Right hindlimb (tissue), 1 donor: ENCODE measurements around the gene PHLPP1.

ENCODE experiments used
- DNase-seq: peaks from one replicate; pipeline ENCODE4 v3.0.0-alpha.2; 2018

Gene PHLPP1

GRCh38 chr18:62812242-62812641 lies 96.9 kb downstream of the PHLPP1 start:
- no peak for DNase-seq

- no peak for DNase-seq
Observed at GRCh38 chr18:62812876-62813275, 97.5 kb downstream of the PHLPP1 start.

- DNase-seq: no peak
Observed at GRCh38 chr18:62814132-62814759, 98.9 kb downstream of the PHLPP1 start.

- DNase-seq: no peak
Observed at GRCh38 chr18:62825382-62825781, 110.0 kb downstream of the PHLPP1 start.

DNA sequence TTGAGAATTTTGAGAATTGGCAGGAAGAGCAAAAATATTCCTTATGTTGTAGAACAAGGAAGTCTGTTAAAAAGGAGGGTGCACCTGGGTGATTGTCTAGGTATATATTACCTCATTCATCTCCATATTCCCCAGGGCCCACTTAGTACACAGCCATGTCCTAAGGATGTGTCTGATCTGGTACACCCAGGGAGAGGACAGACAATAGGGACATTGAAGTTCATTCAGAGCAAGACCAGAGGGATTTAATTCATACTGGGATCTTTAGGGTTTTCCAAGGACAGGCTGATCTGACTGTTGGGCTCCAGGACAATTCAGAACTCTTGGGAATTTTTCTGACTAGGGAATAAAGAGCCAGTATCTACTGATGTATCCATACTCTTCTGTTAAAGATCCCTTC lies 112.1 kb downstream of the PHLPP1 start:
- DNase-seq: no peak

DNA sequence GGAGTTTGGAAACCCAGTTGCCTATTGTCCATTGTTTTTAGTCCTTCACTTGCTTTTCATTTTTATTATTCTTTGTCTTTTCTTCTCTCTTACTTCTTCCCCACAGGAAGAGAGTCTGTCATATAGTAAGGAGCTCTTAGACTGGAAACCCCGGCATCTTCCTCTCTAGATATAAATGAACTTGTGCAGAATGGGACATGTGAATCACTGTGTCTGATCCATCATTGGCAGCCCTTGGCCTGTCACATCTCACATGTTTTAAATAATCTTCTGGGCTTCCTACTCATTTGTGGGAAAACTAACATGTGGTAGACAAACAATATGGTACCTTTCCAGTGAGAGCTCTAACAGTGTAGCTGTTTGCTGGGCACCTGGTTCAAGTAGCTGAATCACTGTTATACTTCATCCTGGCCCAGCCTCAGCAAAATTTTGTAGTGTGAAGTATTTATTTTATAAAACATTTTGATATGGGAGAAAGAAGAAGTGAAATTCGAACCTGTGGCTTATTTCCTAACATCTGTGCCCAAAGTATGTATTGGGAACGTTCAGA lies 112.8 kb downstream of the PHLPP1 start:
- DNase-seq: no peak

DNA sequence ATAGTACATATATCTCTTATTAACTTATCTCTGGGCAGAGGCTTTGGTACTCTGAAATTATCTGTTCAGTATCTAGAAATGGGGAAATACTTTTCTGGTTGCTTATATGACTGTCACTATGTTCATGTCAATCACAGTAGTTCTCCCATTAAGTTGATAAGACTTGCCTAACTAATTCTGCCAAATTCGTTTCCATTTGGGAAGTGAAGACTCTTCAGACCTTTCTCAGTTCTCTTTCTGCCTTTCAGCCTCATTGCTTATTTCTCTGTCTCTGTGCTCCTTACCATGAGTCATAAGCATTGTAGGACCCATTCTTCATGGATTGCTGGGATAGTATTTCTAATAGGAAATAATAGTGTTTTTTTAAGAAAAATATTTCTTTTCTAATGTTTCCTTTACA lies 113.5 kb downstream of the PHLPP1 start:
- no peak for DNase-seq

DNA sequence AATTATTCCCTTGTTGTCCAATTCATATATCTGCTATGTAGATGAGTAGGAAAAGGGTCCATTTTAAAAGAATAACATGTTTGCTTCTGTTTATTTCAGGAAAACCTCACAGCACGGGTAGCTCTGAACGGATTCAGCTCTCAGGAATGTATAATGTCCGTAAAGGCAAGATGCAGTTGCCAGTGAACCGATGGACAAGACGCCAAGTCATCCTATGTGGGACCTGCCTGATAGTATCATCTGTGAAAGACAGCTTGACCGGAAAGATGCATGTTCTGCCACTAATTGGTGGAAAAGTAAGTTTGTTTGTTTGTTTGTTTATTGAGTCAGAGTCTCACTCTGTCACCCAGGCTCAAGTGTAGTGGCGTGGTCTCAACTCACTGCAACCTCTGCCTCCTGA lies 114.6 kb downstream of the PHLPP1 start:
- DNase-seq: no peak

GRCh38 chr18:62832282-62832681 lies 116.9 kb downstream of the PHLPP1 start:
- DNase-seq: no peak

DNA sequence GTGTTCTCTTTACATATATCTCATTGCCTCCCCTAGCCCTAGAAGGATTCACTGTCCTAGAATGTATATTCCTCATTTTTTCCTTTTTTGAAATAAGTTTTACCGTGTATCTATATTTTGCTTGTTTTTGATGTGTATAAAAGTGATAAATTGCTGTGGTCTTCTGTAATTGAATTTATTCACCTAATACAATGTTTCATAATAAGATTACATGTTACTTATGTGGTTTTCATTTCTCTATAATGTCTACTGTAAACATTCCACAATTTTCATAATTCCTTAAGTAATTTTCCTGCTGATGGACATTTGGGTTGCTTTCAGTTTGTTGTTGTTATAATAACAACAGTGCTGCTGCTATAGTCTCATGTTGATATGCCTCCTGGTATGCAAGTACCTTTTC lies 118.2 kb downstream of the PHLPP1 start:
- DNase-seq: no peak

GRCh38 chr18:62834715-62835114 lies 119.4 kb downstream of the PHLPP1 start:
- DNase-seq: no peak

DNA sequence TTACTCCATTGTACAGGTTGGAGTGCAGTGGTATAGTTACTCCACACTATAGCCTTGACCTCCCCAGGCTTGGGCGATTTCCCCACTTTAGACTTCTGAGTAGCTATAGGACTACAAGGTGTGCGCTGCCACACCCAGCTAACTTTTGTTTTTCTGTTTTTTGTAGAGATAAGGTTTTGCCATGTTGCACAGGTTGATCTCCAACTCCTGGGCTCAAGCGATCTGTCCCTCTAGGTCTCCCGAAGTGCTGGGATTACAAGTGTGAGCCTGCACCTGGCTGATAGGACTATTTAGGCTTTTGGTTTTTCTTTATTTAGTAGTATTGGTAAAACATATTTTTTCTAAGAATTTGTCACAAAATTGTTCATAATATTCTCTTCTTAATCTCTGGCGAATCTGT lies 121.7 kb downstream of the PHLPP1 start:
- no peak for DNase-seq

- no peak for DNase-seq
Observed at GRCh38 chr18:62838475-62839098, 123.2 kb downstream of the PHLPP1 start.

DNA sequence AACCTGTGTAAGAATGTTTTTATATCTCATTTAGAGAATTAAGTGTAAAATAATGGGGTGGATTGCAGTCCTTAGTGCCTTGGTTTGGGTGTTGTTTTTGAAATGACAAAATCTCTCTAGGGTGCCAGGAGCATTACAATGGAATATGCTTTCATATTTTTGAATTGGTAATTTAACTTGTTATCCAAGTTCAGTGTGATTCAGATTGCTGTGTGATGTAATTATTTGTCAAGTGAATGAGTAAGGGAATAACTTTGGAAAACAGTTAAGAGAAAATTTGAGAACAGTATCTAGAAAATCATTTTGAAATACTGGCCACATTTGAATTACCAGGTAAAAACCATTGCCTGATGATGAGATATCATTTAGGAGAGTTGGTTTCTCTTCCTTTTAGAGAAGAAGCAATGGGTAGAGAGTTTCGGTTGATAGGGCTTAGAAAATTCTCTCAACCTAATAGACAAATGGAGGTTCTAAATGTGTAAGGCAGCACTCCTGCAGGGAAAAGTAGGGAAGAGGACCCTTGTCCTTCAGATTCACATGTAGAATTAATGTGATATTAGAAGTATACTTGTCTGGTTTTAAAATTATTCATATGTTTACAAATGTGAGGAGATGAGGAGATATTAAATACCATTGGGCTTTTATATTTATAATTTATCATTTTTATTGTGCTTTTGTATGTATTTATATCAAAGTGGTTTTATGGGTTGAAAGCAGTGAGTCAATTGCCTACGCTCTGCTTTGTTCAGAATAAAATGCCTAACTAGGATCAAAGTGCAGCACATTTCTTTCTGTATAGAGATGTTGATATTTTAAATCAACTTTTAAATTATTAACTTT lies 124.8 kb downstream of the PHLPP1 start:
- DNase-seq: no peak

DNA sequence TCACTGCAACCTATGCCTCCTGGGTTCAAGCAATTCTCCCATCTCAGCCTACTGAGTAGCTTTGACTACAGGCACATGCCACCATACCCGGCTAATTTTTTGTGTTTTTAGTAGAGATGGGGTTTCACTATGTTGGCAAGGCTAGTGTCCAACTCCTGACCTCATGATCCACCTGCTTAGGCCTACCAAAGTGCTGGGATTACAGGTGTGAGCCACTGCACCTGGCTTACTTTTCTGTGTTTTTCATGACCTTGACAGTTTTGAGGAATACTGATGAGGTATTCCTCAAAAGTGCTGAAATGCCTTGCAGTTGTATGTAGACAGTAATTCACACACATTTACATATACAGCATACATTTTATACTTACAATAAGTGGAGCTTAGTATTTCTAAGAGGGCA lies 126.1 kb downstream of the PHLPP1 start:
- no peak for DNase-seq

GRCh38 chr18:62842898-62843297 lies 127.6 kb downstream of the PHLPP1 start:
- DNase-seq: no peak

DNA sequence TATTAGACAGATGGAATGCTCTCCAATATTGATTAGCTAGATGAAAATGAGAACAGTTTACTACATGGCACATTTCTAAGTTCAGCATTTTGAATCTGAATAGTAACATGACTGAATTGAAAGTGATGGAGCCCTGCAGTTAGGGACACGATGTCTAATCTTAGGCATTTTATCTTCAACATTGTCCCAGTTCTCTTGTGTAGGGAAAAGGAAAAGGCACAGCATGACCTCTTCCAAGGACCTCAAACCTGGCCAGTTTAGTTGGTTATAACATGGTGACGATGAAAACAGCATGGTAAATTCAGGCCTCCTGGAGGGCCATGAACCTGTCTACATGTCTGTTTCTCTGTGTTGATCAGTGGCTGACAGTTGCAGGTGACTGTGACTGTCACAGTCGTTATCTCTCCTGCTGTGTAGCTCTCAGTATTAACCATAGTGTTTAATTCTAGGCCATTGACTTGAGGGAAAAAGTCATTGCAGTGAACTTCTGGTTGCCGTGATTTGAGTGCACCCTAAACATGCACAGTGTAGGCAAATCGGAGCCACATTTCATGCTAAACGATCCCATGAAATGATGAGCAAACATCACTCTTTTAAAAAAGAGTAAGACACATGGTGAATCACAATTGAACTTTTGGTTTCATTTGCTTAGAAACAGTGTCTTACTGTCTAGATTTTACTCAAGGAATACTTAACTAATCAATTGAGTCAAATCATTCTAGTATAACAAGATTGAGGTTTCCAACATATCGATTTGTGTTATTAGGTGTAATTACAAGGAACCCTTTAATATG lies 129.7 kb downstream of the PHLPP1 start:
- no peak for DNase-seq

GRCh38 chr18:62846313-62846712 lies 131.0 kb downstream of the PHLPP1 start:
- DNase-seq: no peak

GRCh38 chr18:62847081-62847480 lies 131.7 kb downstream of the PHLPP1 start:
- DNase-seq: no peak

DNA sequence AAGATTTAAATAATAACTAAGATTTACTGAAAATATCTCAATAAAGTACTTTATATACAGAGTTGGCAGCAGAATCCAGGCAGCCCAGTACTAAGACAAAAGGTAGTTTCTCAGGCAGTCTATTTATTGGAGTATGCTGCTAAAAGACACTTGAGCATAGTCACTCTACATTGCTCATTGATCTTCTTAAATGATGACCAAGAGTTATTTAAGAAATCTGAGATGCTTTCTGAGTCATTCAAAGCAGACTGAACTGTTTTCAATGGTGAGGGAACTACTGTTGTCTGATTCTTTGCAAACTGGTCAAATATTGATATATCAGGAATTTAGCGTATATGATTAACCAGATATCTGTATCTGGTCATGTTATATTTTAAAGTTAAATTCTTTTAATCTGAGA lies 133.6 kb downstream of the PHLPP1 start:
- no peak for DNase-seq

- DNase-seq: no peak
Observed at GRCh38 chr18:62850619-62851306, 135.4 kb downstream of the PHLPP1 start.

GRCh38 chr18:62852851-62853250 lies 137.5 kb downstream of the PHLPP1 start:
- DNase-seq: no peak
